GM18520 (cell line): ENCODE data around the gene ARL2.
A peak's percentile ranks its signal among the peaks of the same experiment; 100 is the strongest.
"Not testable (repeated sequence)": the region's sequence is repeated elsewhere in the genome, so short reads cannot be mapped to it uniquely, and the experiment has no call there.

Experiments used
- ATAC-seq: cut with Tn5 transposase; IDR thresholded peaks from one replicate; pipeline ENCODE4 v1.9.1; 2021; ENCODE audit not compliant: unreplicated experiment

The ARL2 gene

GRCh38 chr11:65013888-65014725, at the start of gene ARL2:
ARL2 (plus strand) TSS chr11:65014160; CDS start chr11:65014208, 48 bp downstream.
- ATAC-seq, result peak; percentile 68

GRCh38 chr11:64967375-64967774, 46.6 kb upstream of the ARL2 start:
- no peak for ATAC-seq

- ATAC-seq, result no peak
Measured at GRCh38 chr11:64969209-64969608, 44.8 kb upstream of the ARL2 start.

- no peak for ATAC-seq
Measured at GRCh38 chr11:64970731-64971151, 43.2 kb upstream of the ARL2 start.

- ATAC-seq, result no peak
Measured at GRCh38 chr11:64971421-64972233, 42.3 kb upstream of the ARL2 start, which contains the start of gene MAJIN. MAJIN (minus strand) TSS chr11:64972108; CDS start chr11:64959405, 12,703 bp downstream.

GRCh38 chr11:64974124-64974523, 39.8 kb upstream of the ARL2 start:
- no peak for ATAC-seq

- ATAC-seq, result no peak
Measured at GRCh38 chr11:64976651-64977050, 37.3 kb upstream of the ARL2 start.

GRCh38 chr11:64983339-64983738, 30.6 kb upstream of the ARL2 start:
- ATAC-seq, result not testable (repeated sequence)

- no peak for ATAC-seq
Measured at GRCh38 chr11:64987998-64988854, 25.7 kb upstream of the ARL2 start.

- no peak for ATAC-seq
Measured at GRCh38 chr11:64989416-64989815, 24.5 kb upstream of the ARL2 start.

GRCh38 chr11:64990222-64990923, 23.6 kb upstream of the ARL2 start:
- no peak for ATAC-seq

- no peak for ATAC-seq
Measured at GRCh38 chr11:64994318-64994717, 19.6 kb upstream of the ARL2 start.

- no peak for ATAC-seq
Measured at GRCh38 chr11:64996327-64996709, 17.6 kb upstream of the ARL2 start.

GRCh38 chr11:64996710-64997380, 17.1 kb upstream of the ARL2 start, which contains the start of gene BATF2:
BATF2 (minus strand) TSS chr11:64996971; CDS start chr11:64996914, 57 bp downstream.
- ATAC-seq, result no peak

- ATAC-seq, result no peak
Measured at GRCh38 chr11:64998141-64998540, 15.8 kb upstream of the ARL2 start.

GRCh38 chr11:64998690-64999431, 15.1 kb upstream of the ARL2 start:
- ATAC-seq, result no peak

- no peak for ATAC-seq
Measured at GRCh38 chr11:64999478-64999877, 14.5 kb upstream of the ARL2 start.

GRCh38 chr11:65002706-65003105, 11.3 kb upstream of the ARL2 start:
- ATAC-seq, result no peak

GRCh38 chr11:65003282-65003681, 10.7 kb upstream of the ARL2 start:
- no peak for ATAC-seq
